ENCODE measurements around the gene HMX2. TPM values are rescaled to one million over a fixed set of nuclear protein-coding genes. Genes with fewer than 3 reads are reported as not detected.
A peak's percentile ranks its signal among the peaks of the same experiment; 100 is the strongest.

The HMX2 gene, protein sequence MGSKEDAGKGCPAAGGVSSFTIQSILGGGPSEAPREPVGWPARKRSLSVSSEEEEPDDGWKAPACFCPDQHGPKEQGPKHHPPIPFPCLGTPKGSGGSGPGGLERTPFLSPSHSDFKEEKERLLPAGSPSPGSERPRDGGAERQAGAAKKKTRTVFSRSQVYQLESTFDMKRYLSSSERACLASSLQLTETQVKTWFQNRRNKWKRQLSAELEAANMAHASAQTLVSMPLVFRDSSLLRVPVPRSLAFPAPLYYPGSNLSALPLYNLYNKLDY
- total RNA-seq = under 1 TPM; 0.13 to 0.15 TPM

- Histone ChIP-seq H3K4me1 (peaks cover 26% of the 10 kb centered on the region), H3K36me3 (no peaks in the 10 kb centered on the region), H3K27me3 (peaks cover 93% of the 10 kb centered on the region), H3K27ac (no peak within 1 kb of the TSS), H3K9ac (ENCODE audit: low read depth in 2 of 2, low read length in 2 of 2) (no peak within 1 kb of the TSS), H3K9me3 (no peaks in the 10 kb centered on the region), H3K4me3 (peak within 1 kb of the TSS; percentile 5)
- intact Hi-C loops (cut with DNase I) = no loop called here
- TF ChIP-seq, protein P1, sequence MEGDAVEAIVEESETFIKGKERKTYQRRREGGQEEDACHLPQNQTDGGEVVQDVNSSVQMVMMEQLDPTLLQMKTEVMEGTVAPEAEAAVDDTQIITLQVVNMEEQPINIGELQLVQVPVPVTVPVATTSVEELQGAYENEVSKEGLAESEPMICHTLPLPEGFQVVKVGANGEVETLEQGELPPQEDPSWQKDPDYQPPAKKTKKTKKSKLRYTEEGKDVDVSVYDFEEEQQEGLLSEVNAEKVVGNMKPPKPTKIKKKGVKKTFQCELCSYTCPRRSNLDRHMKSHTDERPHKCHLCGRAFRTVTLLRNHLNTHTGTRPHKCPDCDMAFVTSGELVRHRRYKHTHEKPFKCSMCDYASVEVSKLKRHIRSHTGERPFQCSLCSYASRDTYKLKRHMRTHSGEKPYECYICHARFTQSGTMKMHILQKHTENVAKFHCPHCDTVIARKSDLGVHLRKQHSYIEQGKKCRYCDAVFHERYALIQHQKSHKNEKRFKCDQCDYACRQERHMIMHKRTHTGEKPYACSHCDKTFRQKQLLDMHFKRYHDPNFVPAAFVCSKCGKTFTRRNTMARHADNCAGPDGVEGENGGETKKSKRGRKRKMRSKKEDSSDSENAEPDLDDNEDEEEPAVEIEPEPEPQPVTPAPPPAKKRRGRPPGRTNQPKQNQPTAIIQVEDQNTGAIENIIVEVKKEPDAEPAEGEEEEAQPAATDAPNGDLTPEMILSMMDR (IDR thresholded peaks at IDR 0.05) = no peak
- DNase-seq = no peak
These were observed at the start of gene HMX2 for GRCh38 chr10:123147635-123148413. Gene HMX2 (plus strand): TSS chr10:123148136. CDS start chr10:123148379, 243 bp downstream.

GRCh38 chr10:123100030-123100762, 47.7 kb upstream of the HMX2 start:
- Histone ChIP-seq H3K27me3 (no peaks in the 10 kb centered on the region), H3K9me3 (no peaks in the 10 kb centered on the region), H3K9ac (ENCODE audit: low read depth in 2 of 2, low read length in 2 of 2) (no peak overlapping the region), H3K4me3 (no peak overlapping the region), H3K27ac (no peak overlapping the region), H3K4me1 (no peaks in the 10 kb centered on the region), H3K36me3 (no peaks in the 10 kb centered on the region)
- intact Hi-C loops (cut with DNase I) = no loop called here
- DNase-seq = no peak
- TF ChIP-seq, protein P1 (IDR thresholded peaks at IDR 0.05) = no peak

- no peaks in the 10 kb centered on the region for H3K36me3 ChIP-seq
- H3K4me1 ChIP-seq = no peaks in the 10 kb centered on the region
- H3K27me3 ChIP-seq = no peaks in the 10 kb centered on the region
- H3K9ac ChIP-seq (ENCODE audit: low read depth in 2 of 2, low read length in 2 of 2) = no peak overlapping the region
- intact Hi-C loops (cut with DNase I) = no loop called here
- no peak overlapping the region for H3K27ac ChIP-seq
- no peak overlapping the region for H3K4me3 ChIP-seq
- DNase-seq = no peak
- TF ChIP-seq, protein P1 (IDR thresholded peaks at IDR 0.05) = no peak
- no peaks in the 10 kb centered on the region for H3K9me3 ChIP-seq
These were observed 46.1 kb upstream of the HMX2 start for GRCh38 chr10:123101872-123102271.

DNA sequence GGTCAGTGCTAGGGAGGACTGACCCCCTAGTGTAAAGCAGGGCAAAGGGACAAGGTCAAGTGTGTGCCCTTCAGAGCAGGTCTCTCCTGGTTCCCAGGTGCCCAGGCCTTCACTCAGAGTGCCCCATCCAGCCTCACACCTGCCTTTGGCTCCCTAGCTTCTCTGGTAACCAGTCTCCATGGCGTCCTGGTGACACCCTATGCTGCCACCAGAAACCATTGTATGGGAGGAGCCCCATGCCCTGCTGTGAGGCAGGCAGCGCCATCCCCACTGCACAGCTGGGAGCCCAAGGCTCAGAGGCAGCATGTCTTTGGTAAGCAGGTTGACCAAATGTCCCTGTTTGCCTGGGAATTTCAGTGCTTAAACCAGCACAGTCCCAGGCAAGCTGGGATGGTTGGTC, 45.3 kb upstream of the HMX2 start:
- H3K9me3 ChIP-seq = no peaks in the 10 kb centered on the region
- intact Hi-C loops (cut with DNase I) = no loop called here
- H3K4me3 ChIP-seq = no peak overlapping the region
- H3K4me1 ChIP-seq = no peaks in the 10 kb centered on the region
- TF ChIP-seq, protein P1 (IDR thresholded peaks at IDR 0.05) = no peak
- no peaks in the 10 kb centered on the region for H3K36me3 ChIP-seq
- no peak for DNase-seq
- H3K9ac ChIP-seq (ENCODE audit: low read depth in 2 of 2, low read length in 2 of 2) = no peak overlapping the region
- no peaks in the 10 kb centered on the region for H3K27me3 ChIP-seq
- no peak overlapping the region for H3K27ac ChIP-seq

GRCh38 chr10:123103944-123104343, 44.0 kb upstream of the HMX2 start:
- Histone ChIP-seq H3K4me3 (no peak overlapping the region), H3K4me1 (no peaks in the 10 kb centered on the region), H3K36me3 (no peaks in the 10 kb centered on the region), H3K27ac (no peak overlapping the region), H3K9ac (ENCODE audit: low read depth in 2 of 2, low read length in 2 of 2) (no peak overlapping the region), H3K9me3 (no peaks in the 10 kb centered on the region), H3K27me3 (no peaks in the 10 kb centered on the region)
- intact Hi-C loops (cut with DNase I) = no loop called here
- DNase-seq = peak; percentile 26
- TF ChIP-seq, protein P1 (IDR thresholded peaks at IDR 0.05) = no peak
